Left lung (tissue), 10 donors: ENCODE measurements around the gene IPO9. TPM values are rescaled to one million over a fixed set of nuclear protein-coding genes. Genes with fewer than 3 reads are reported as not detected.

Experiments used
- ATAC-seq: fragments of 200-7000 bp; cut with Tn5 transposase; one replicate; pipeline ENCODE4 v1.9.1; 2020; ENCODE audit warnings: moderate library complexity
- DNase-seq, 4 donors: peaks; one replicate each; pipeline ENCODE4 v3.0.0-alpha.2; 2013 to 2020
- H3K27ac ChIP-seq, 2 donors: fragments of 200-600 bp; sonication (generic) in 1 of 2; one replicate each; pipeline versions ENCODE4 v1.5.0 to v1.8.0; 2020 to 2021
- H3K27me3 ChIP-seq, 2 donors: fragments of 200-600 bp; sonication (generic) in 1 of 2; one replicate each; pipeline versions ENCODE4 v1.5.0 to v1.8.0; 2020 to 2021
- H3K36me3 ChIP-seq, 2 donors: fragments of 200-600 bp; sonication (generic) in 1 of 2; one replicate each; pipeline versions ENCODE4 v1.5.0 to v1.8.0; 2020 to 2021
- H3K4me1 ChIP-seq, 2 donors: fragments of 200-600 bp; one replicate each; pipeline ENCODE4 v1.8.0; 2021
- H3K4me3 ChIP-seq, 2 donors: fragments of 200-600 bp; sonication (generic) in 1 of 2; one replicate each; pipeline versions ENCODE4 v1.5.0 to v1.8.0; 2020 to 2021; ENCODE audit warnings: mild to moderate bottlenecking in 1 of 2
- H3K9me3 ChIP-seq, 2 donors: fragments of 200-600 bp; sonication (generic) in 1 of 2; one replicate each; pipeline versions ENCODE4 v1.5.0 to v1.8.0; 2020 to 2021
- CTCF ChIP-seq, 2 donors: fragments of 200-600 bp; sonication (generic) in 1 of 2; IDR thresholded peaks; one replicate each; pipeline versions ENCODE4 v1.5.0 to v1.8.0; 2021; ENCODE audit warnings: antibody characterized with exemption in 2 of 2
- intact Hi-C, 2 donors: fragments of 100-400 bp; cut with DNase I; formaldehyde crosslinking; loops; one replicate each; pipeline versions ENCODE4 v1.11.2 to v1.14.2; 2022
- polyA plus RNA-seq, 6 donors: library from polyadenylated mRNA; unstranded; fragments of 120-200 nt; gene quantifications; one replicate each; pipeline ENCODE4 v1.2.1, GENCODE V29; 2013; ENCODE audit not compliant: insufficient read length in 6 of 6
- total RNA-seq, 2 donors: library from RNA; stranded (reverse); fragmentation: NEBNext Ultra II Directional; extraction: Animal tissue kit (Norgen Biotek cat#: 25700); gene quantifications; one replicate each; pipeline ENCODE4 v1.2.1, GENCODE V29; 2021
- donor health status: DM: no; HTN: yes; CAD: no.
- donor health status: DM: no; HTN: no; CAD: no.

IPO9 gene
- total and polyA plus RNA-seq, 8 donors: 49.3 to 94.0 (median 84.4) TPM

DNA sequence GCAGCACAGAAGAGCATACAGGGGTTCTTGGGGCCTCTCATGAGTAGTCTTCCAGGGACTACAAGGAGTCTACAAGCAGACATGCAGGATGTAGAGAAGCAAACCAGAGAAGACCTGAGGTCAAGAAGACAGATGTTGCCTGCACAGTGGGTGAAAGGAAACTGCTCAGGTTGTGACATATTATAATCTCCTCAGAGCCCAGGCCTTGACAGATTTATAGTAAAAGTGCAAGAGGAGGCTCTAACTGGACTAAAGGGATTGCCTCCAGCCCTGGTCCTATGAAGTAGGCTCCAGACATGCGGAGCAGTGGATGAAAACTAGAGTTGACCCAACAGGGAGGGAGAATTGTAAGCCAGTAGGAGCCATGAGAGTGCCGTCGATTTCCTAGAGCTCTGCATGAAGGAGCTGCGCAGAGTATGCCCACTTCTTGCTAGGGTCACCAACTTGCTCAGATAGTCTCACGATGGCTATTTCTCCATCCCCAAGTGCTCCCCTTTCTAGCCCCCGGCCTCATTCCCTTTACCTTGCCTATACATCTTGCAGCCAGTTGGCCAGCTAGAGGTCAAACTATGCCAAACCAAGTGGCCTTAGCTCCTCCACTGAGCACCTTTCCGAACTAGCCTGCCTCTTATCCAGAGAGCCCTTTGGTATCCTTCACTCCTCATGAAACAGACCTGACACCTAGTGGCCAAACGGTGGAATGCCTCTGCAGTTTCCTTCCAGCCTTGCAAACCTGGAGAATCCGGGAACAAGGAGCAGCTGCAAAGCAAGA lies 36.2 kb upstream of the IPO9 start:
- H3K27ac ChIP-seq: peak overlapping the region; percentile 58 to 80
- peak in 3 of 4 donors; percentile 61 to 82 (median 68) for DNase-seq
- peaks cover 0 to 35% of the 10 kb centered on the region in 2 donors for H3K36me3 ChIP-seq
- peak; percentile 91 to 94 for TF ChIP-seq CTCF (IDR thresholded peaks at IDR 0.05)
- H3K9me3 ChIP-seq: no peaks in the 10 kb centered on the region
- intact Hi-C loops: loop anchor here (2.0 to 10.0 kb wide), 3 partner anchors 84 to 235 kb away; no protein-coding TSS in a partner anchor
- ATAC-seq: peak; percentile 96
- no peaks in the 10 kb centered on the region for H3K27me3 ChIP-seq
- no peak overlapping the region for H3K4me3 ChIP-seq
- H3K4me1 ChIP-seq: peaks cover 31 to 33% of the 10 kb centered on the region in 2 donors

DNA sequence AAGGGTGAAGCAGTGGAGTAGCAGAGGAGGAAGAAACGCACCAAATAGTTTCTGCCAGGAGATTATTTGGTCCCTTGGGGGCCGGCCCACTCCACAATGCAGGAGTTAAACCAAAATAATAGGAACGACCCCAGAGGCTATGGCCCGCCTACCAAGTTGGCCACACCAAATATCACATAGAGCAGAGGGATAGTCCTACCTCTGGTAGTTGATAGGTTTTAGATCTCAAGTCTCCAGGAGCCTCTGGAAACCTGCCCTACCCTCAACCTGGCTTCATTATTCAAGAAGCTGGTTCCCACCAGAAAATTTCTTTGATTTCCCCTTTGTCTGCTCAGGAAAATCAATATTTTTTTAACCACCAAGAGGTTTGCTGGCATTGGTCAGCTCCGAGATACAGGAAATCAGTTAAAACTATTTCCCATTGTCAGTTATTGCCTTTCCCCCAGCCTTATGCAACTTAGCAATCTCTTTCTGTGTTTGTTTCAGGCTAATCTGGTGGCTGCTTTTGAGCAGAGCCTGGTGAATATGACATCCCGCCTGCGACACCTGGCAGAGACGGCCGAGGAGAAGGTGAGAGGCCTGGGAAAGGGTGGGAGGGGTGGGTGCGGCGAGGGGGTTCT lies 35.5 kb upstream of the IPO9 start:
- Histone ChIP-seq H3K27me3 (no peaks in the 10 kb centered on the region), H3K27ac (no peak overlapping the region), H3K4me1 (peaks cover 31 to 33% of the 10 kb centered on the region in 2 donors), H3K9me3 (no peaks in the 10 kb centered on the region), H3K4me3 (no peak overlapping the region), H3K36me3 (peaks cover 0 to 28% of the 10 kb centered on the region in 2 donors)
- TF ChIP-seq CTCF (IDR thresholded peaks at IDR 0.05): no peak
- intact Hi-C loops: loop anchor here (2.0 to 10.0 kb wide), 3 partner anchors 85 to 236 kb away; no protein-coding TSS in a partner anchor
- ATAC-seq: no peak
- DNase-seq: no peak

- peaks cover 0 to 24% of the 10 kb centered on the region in 2 donors for H3K36me3 ChIP-seq
- peak in 1 of 2 donors; percentile 13 for TF ChIP-seq CTCF (IDR thresholded peaks at IDR 0.05)
- H3K27me3 ChIP-seq: no peaks in the 10 kb centered on the region
- H3K4me1 ChIP-seq: peaks cover 25 to 31% of the 10 kb centered on the region in 2 donors
- H3K27ac ChIP-seq: no peak overlapping the region
- H3K4me3 ChIP-seq: no peak overlapping the region
- no peaks in the 10 kb centered on the region for H3K9me3 ChIP-seq
- no peak for DNase-seq
- intact Hi-C loops: loop anchor here in 1 of 2 donors (10.0 kb wide), 1 partner anchor 90 kb away; no protein-coding TSS in a partner anchor
- no peak for ATAC-seq
These were observed 33.9 kb upstream of the IPO9 start for GRCh38 chr1:201795066-201795465.

DNA sequence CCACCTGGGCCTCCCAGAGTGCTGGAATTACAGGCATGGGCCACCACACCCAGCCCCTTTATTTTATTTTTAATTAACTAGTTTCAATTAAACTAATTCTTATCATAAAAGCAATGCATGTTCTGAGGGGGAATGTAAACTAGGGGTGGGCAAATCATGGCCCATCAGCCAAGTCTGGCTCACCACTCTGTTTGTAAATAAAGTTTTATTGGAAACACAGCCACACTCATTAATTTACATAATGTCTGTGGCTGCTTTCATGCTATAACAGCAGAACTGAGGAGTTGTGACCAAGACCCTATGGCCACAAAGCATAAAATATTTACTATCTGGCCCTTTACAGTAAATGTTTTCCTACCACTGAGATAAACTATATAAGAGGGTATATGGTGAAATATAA lies 28.7 kb upstream of the IPO9 start:
- TF ChIP-seq CTCF (IDR thresholded peaks at IDR 0.05): no peak
- ATAC-seq: no peak

GRCh38 chr1:201806801-201807200 lies 22.2 kb upstream of the IPO9 start:
- Histone ChIP-seq H3K36me3 (peaks cover 0 to 69% of the 10 kb centered on the region in 2 donors), H3K9me3 (no peaks in the 10 kb centered on the region), H3K4me1 (no peaks in the 10 kb centered on the region), H3K4me3 (no peak overlapping the region), H3K27ac (no peak overlapping the region), H3K27me3 (no peaks in the 10 kb centered on the region)
- intact Hi-C loops: no loop called here
- no peak for ATAC-seq
- no peak for TF ChIP-seq CTCF (IDR thresholded peaks at IDR 0.05)
- no peak for DNase-seq

More for the DNA sequence above, 28.7 kb upstream of the IPO9 start:
- no peaks in the 10 kb centered on the region for H3K4me1 ChIP-seq
- H3K27ac ChIP-seq: no peak overlapping the region
- intact Hi-C loops: no loop called here
- H3K4me3 ChIP-seq: no peak overlapping the region
- H3K9me3 ChIP-seq: no peaks in the 10 kb centered on the region
- no peak for DNase-seq
- peaks cover 0 to 26% of the 10 kb centered on the region in 2 donors for H3K36me3 ChIP-seq
- H3K27me3 ChIP-seq: no peaks in the 10 kb centered on the region
